Myocyte (in vitro differentiated cells): ENCODE measurements around the gene SMC6. TPM values are rescaled to one million over a fixed set of nuclear protein-coding genes. Genes with fewer than 3 reads are reported as not detected.

Source experiments
- DNase-seq: peaks from one replicate; pipeline ENCODE4 v3.0.0-alpha.2; 2012; ENCODE audit warnings: low read depth
- total RNA-seq: library from RNA; depleted of rRNA; stranded (reverse); fragments of >200 nt; gene quantifications from 2 replicates; pipeline ENCODE4 v1.2.3, GENCODE V29; 2014

The SMC6 gene
- total RNA-seq, 1 donor from 2014 or later: 32.6 TPM

GRCh38 chr2:17652681-17653394 is 100.8 kb downstream of the SMC6 start:
- DNase-seq: no peak

- DNase-seq: no peak
Measured at GRCh38 chr2:17649026-17649425, 104.6 kb downstream of the SMC6 start.

- no peak for DNase-seq
Measured at GRCh38 chr2:17648581-17648980, 105.0 kb downstream of the SMC6 start.

GRCh38 chr2:17646838-17647701 is 106.5 kb downstream of the SMC6 start:
- no peak for DNase-seq

GRCh38 chr2:17646081-17646554 is 107.5 kb downstream of the SMC6 start:
- DNase-seq: peak; percentile 91

- peak; percentile 90 for DNase-seq
Measured at GRCh38 chr2:17644997-17645720, 108.5 kb downstream of the SMC6 start.

- DNase-seq: peak; percentile 93
Measured at GRCh38 chr2:17643031-17643615, 110.5 kb downstream of the SMC6 start.

- no peak for DNase-seq
Measured at GRCh38 chr2:17640406-17640805, 113.2 kb downstream of the SMC6 start.

- no peak for DNase-seq
Measured at GRCh38 chr2:17638196-17638743, 115.3 kb downstream of the SMC6 start.

GRCh38 chr2:17637131-17637906 is 116.3 kb downstream of the SMC6 start:
- peak; percentile 77 for DNase-seq

- no peak for DNase-seq
Measured at GRCh38 chr2:17636257-17636656, 117.4 kb downstream of the SMC6 start.

GRCh38 chr2:17634997-17635396 is 118.6 kb downstream of the SMC6 start:
- peak; percentile 98 for DNase-seq

GRCh38 chr2:17630089-17630488 is 123.5 kb downstream of the SMC6 start:
- no peak for DNase-seq

GRCh38 chr2:17628349-17629261 is 125.0 kb downstream of the SMC6 start:
- peak; percentile 80 for DNase-seq

- DNase-seq: no peak
Measured at GRCh38 chr2:17627434-17627833, 126.2 kb downstream of the SMC6 start.

GRCh38 chr2:17626986-17627385 is 126.6 kb downstream of the SMC6 start:
- DNase-seq: no peak

- no peak for DNase-seq
Measured at GRCh38 chr2:17625446-17625845, 128.2 kb downstream of the SMC6 start.

- no peak for DNase-seq
Measured at GRCh38 chr2:17621781-17622180, 131.8 kb downstream of the SMC6 start.

GRCh38 chr2:17620841-17621240 is 132.8 kb downstream of the SMC6 start:
- DNase-seq: no peak
